Ovary (tissue), 9 donors: Measurements from ENCODE around the gene ZNF266. TPM values are rescaled to one million over a fixed set of nuclear protein-coding genes. Genes with fewer than 3 reads are reported as not detected.

Experiments used
- DNase-seq, 5 donors: peaks; one replicate each; pipeline ENCODE4 v3.0.0-alpha.2; 2019 to 2020
- H3K27ac ChIP-seq, 2 donors: fragments of 200-600 bp; one replicate each; pipeline versions ENCODE4 v1.5.1 to v1.8.0; 2019 to 2022
- H3K27me3 ChIP-seq: fragments of 200-600 bp; one replicate; pipeline ENCODE4 v1.8.0; 2022
- H3K36me3 ChIP-seq: fragments of 200-600 bp; sonication (generic); one replicate; pipeline ENCODE4 v1.5.1; 2019
- H3K4me1 ChIP-seq: one replicate; pipeline ENCODE4 v1.8.1; 2013; ENCODE audit warnings: mild to moderate bottlenecking, moderate library complexity; ENCODE audit not compliant: insufficient read depth
- H3K4me3 ChIP-seq: fragments of 200-600 bp; sonication (generic); one replicate; pipeline ENCODE4 v1.5.1; 2017
- H3K9me3 ChIP-seq, 2 donors: fragments of 200-600 bp in 1 of 2; sonication (generic) in 1 of 2; one replicate each; pipeline versions ENCODE4 v1.5.1 to v1.8.1; 2013 to 2019; ENCODE audit warnings: mild to moderate bottlenecking in 1 of 2, moderate library complexity in 1 of 2
- EP300 ChIP-seq: sonication (generic); formaldehyde crosslinking; IDR thresholded peaks from one replicate; pipeline ENCODE4 v1.6.1; 2017; ENCODE audit warnings: antibody characterized with exemption
- POLR2A ChIP-seq: fragments of 450-650 bp; IDR thresholded peaks from one replicate; pipeline ENCODE4 v1.6.1; 2017; ENCODE audit warnings: antibody characterized with exemption, mild to moderate bottlenecking, moderate library complexity
- WGBS, 3 donors: extraction: QIAGEN DNeasy Blood & Tissue Kit in 1 of 3; methylation state at CpG; one replicate each; pipeline versions ENCODE4 v1.1.5 to v1.1.7; 2013 to 2017; 5-methylcytosine and 5-hydroxymethylcytosine counted together
- intact Hi-C, 4 donors: fragments of 100-400 bp; cut with DNase I; formaldehyde crosslinking; loops; one replicate each; pipeline versions ENCODE4 v1.11.0 to v1.15.1; 2022 to 2023
- polyA plus RNA-seq, 2 donors: library from polyadenylated mRNA; stranded (reverse); fragments of 200-250 nt in 1 of 2; fragments of 350-450 nt in 1 of 2; fragmentation: Illumina TruSeq in 1 of 2; extraction: RNeasy Lipid Tissue Mini Kit (QIAGEN cat#74804) in 1 of 2; gene quantifications; one replicate each; pipeline ENCODE4 v1.2.3, GENCODE V29; 2013 to 2014
- total RNA-seq, 7 donors: library from RNA; depleted of rRNA in 2 of 7; stranded (reverse); fragments of >200 nt in 2 of 7; fragmentation: NEBNext Ultra II Directional in 3 of 7; extraction: Animal tissue kit (Norgen Biotek cat#: 25700) in 3 of 7; gene quantifications; one replicate each; pipeline versions ENCODE4 v1.1.0 to v1.2.4, GENCODE V29; 2016 to 2023
- TF ChIP-seq, protein P1 (sequence below), 3 donors: fragments of 450-650 bp in 2 of 3; fragments of 200-600 bp in 1 of 3; IDR thresholded peaks; one replicate each; pipeline versions ENCODE4 v1.5.1 to v1.8.0; 2016 to 2022; ENCODE audit warnings: antibody characterized with exemption in 3 of 3, mild to moderate bottlenecking in 1 of 3
- donor health status: DM: no; HTN: no; CAD: no; lungs with moderate emphysema.
- donor health status: DM: no; HTN: no; CAD: no.
- donor health status: Bipolar disorder and iron deficiency.
- donor health status: DM: yes; HTN: yes; CAD: no.
- donor health status: DM: no; HTN: no; CAD: no.
- donor health status: DM: yes; HTN: yes; CAD: no.

Gene ZNF266
- total and polyA plus RNA-seq, 9 donors = 15.5 to 27.6 (median 23.0) TPM

DNA sequence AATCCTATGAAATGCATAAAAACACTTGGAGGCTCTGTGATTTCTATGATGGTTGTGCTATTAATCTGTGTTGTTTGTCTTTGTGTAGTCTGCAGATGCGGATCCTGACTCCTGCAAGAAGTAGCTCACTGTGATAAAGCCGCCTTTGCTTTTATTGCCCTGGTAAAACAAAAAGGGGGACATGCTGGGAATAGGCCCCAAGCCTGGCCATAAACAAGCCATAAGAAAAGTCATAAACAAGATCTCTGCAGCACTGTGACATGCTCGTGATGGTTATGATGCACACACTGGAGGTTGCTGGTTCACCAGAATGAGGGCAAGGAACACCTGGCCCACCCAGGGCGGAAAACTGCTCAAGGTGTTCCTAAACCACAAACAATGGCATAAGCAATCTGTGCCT, 26.6 kb upstream of the ZNF266 start:
- TF ChIP-seq POLR2A = no peak
- no peaks in the 10 kb centered on the region for H3K36me3 ChIP-seq
- H3K27me3 ChIP-seq = no peaks in the 10 kb centered on the region
- intact Hi-C loops = no loop called here
- DNase-seq = no peak
- no peaks in the 10 kb centered on the region for H3K4me1 ChIP-seq
- H3K9me3 ChIP-seq = peaks cover 0 to 17% of the 10 kb centered on the region in 2 donors
- no peak overlapping the region for H3K27ac ChIP-seq
- no peak overlapping the region for H3K4me3 ChIP-seq
- whole genome bisulfite sequencing, 3 donors = 88 to 92% (median 90%) methylated on average over 4 of the region's 4 CpGs

DNA sequence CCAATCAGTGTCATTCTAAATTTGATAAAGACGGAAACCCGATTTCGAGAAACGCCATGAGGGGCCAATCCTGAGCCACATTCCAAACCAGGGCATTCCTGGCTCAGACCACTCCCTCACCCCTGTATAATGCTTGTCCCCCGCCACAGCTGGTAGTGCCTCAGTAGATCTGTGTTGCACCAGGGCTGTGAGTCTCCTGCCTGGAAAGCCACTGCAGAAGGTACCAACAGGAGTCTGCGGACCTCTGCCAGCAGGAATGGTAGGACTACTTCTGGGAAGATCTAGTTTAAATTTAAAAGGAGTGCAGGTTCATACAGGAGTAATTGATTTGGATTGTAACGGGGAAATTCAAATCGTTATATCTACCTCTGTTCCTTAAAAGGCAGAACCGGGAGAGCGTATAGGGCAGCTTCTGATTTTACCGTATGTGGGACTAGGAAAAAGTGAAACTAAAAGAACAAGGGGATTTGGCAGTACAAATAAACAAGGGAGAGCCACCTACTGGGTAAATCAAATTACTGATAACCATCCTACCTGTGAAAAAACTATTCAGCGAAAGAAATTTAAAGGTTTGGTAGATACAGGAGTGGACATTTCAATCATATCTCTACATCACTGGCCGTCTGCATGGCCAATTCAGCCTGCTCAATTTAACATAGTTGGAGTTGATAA, 20.8 kb upstream of the ZNF266 start:
- no peak for DNase-seq
- no peak overlapping the region for H3K4me3 ChIP-seq
- no peaks in the 10 kb centered on the region for H3K27me3 ChIP-seq
- 67 to 81% (median 69%) methylated on average over 13 of the region's 13 CpGs for WGBS, 3 donors
- no peak overlapping the region for H3K27ac ChIP-seq
- peaks cover 0 to 10% of the 10 kb centered on the region in 2 donors for H3K9me3 ChIP-seq
- intact Hi-C loops = no loop called here
- no peaks in the 10 kb centered on the region for H3K36me3 ChIP-seq
- no peaks in the 10 kb centered on the region for H3K4me1 ChIP-seq
- TF ChIP-seq, protein P1, sequence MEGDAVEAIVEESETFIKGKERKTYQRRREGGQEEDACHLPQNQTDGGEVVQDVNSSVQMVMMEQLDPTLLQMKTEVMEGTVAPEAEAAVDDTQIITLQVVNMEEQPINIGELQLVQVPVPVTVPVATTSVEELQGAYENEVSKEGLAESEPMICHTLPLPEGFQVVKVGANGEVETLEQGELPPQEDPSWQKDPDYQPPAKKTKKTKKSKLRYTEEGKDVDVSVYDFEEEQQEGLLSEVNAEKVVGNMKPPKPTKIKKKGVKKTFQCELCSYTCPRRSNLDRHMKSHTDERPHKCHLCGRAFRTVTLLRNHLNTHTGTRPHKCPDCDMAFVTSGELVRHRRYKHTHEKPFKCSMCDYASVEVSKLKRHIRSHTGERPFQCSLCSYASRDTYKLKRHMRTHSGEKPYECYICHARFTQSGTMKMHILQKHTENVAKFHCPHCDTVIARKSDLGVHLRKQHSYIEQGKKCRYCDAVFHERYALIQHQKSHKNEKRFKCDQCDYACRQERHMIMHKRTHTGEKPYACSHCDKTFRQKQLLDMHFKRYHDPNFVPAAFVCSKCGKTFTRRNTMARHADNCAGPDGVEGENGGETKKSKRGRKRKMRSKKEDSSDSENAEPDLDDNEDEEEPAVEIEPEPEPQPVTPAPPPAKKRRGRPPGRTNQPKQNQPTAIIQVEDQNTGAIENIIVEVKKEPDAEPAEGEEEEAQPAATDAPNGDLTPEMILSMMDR (IDR thresholded peaks at IDR 0.05) = no peak
- TF ChIP-seq EP300 (no peak), POLR2A (no peak)

DNA sequence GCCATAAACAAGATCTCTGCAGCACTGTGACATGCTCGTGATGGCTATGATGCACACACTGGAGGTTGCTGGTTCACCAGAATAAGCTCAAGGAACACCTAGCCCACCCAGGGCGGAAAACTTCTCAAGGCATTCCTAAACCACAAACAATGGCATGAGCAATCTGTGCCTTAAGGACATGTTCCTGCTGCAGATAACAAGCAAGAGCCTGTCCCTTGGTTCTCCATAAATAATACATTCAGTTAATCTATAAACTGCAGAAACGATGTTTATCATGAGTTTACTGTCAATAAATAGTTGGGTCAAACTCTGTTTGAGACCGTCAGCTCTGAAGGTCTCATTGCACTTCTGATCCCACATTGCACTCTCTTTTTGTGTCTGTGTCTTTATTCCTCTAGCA, 18.6 kb upstream of the ZNF266 start:
- H3K36me3 ChIP-seq = no peaks in the 10 kb centered on the region
- DNase-seq = no peak
- no peaks in the 10 kb centered on the region for H3K4me1 ChIP-seq
- peaks cover 0 to 18% of the 10 kb centered on the region in 2 donors for H3K9me3 ChIP-seq
- TF ChIP-seq EP300 = no peak
- no peak for TF ChIP-seq POLR2A
- TF ChIP-seq, protein P1 (IDR thresholded peaks at IDR 0.05) = no peak
- intact Hi-C loops = no loop called here
- no peak overlapping the region for H3K4me3 ChIP-seq
- no peak overlapping the region for H3K27ac ChIP-seq
- WGBS, 3 donors = 90 to 94% (median 91%) methylated on average over 4 of the region's 4 CpGs
- H3K27me3 ChIP-seq = no peaks in the 10 kb centered on the region

DNA sequence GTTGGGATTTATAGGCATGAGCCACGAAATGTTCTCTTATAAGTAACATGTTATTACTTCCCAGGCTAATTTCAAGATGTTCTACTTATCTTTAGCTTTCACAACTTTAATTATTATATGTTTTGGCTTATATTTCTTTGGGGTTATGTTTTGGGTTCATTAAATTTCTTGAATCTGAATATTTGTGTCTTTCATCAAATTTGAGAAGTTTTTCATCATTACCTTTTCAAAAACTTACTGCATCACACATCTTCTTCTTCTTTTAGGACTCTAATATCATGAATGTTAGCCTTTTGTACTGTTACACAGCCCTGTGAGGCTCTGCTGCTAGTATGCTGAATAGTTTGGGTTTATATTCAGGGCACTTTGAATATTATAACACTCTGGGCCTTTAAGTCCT, 9.7 kb upstream of the ZNF266 start:
- WGBS, 3 donors = 81 to 91% (median 88%) methylated on average over 1 of the region's 1 CpG
- no peaks in the 10 kb centered on the region for H3K27me3 ChIP-seq
- intact Hi-C loops = no loop called here
- no peaks in the 10 kb centered on the region for H3K4me1 ChIP-seq
- H3K27ac ChIP-seq = no peak overlapping the region
- H3K36me3 ChIP-seq = no peaks in the 10 kb centered on the region
- TF ChIP-seq EP300 = no peak
- TF ChIP-seq, protein P1 (IDR thresholded peaks at IDR 0.05) = no peak
- no peak for TF ChIP-seq POLR2A
- no peak overlapping the region for H3K4me3 ChIP-seq
- H3K9me3 ChIP-seq = peaks cover 0 to 21% of the 10 kb centered on the region in 2 donors
- DNase-seq = no peak

DNA sequence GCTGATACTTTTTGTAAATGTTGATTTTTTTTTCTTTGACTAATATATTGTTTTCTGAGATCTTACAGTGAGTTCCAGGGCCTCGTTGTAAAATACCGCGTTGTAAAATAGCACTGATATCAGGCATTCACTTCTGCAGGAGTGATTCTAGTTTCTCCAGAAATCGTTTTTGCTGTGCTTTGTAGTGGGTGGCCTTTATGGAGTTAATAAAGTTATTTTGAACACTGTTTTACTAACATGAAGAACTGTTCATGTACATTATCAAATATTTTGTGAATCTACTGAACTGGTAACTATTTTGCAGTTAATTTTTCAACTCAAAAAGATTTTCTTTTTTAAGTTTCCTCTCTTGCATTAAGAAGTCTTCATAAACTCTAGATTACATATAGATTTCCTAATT, 985 bp upstream of the ZNF266 start:
- Histone ChIP-seq H3K27ac (no peak overlapping the region), H3K4me1 (peaks cover 4% of the 10 kb centered on the region), H3K36me3 (no peaks in the 10 kb centered on the region), H3K9me3 (no peaks in the 10 kb centered on the region), H3K4me3 (no peak overlapping the region), H3K27me3 (no peaks in the 10 kb centered on the region)
- DNase-seq = no peak
- 74 to 79% (median 75%) methylated on average over 4 of the region's 4 CpGs for WGBS, 3 donors
- TF ChIP-seq EP300 = no peak
- intact Hi-C loops = no loop called here
